Measurements from ENCODE around the gene KATNB1.

KATNB1 gene

DNA sequence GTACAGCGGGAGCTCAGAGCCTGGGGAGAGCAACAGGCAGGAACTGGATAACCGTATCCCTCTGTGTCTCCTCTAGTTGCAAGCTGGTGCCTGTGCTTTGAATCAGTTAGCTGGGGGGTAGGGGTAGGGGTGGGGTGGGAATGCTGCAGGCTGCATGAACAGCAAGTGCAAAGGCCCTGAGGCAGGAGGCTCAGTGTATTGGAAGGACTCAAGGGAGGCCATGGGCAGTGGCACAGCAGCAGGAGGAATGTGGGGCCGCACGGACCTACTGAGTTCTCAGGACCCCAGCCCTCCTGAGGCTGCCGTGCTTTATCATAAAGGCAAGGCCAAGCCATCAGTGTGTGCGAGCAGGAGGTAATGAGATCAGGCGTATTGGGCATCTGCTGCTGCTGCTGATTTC lies 3.3 kb downstream of the KATNB1 start:
- no peaks in the 10 kb centered on the region for H3K9me2 ChIP-seq (replicated peaks; ENCODE audit: control insufficient read depth, low read length)
- H3K36me3 ChIP-seq (ENCODE audit: control insufficient read depth, low read length) = peaks cover 40% of the 10 kb centered on the region
- no peak for TF ChIP-seq EZH2phosphoT487 (IDR thresholded peaks at IDR 0.05; ENCODE audit: borderline replicate concordance, low read length)
- TF ChIP-seq, protein P1, sequence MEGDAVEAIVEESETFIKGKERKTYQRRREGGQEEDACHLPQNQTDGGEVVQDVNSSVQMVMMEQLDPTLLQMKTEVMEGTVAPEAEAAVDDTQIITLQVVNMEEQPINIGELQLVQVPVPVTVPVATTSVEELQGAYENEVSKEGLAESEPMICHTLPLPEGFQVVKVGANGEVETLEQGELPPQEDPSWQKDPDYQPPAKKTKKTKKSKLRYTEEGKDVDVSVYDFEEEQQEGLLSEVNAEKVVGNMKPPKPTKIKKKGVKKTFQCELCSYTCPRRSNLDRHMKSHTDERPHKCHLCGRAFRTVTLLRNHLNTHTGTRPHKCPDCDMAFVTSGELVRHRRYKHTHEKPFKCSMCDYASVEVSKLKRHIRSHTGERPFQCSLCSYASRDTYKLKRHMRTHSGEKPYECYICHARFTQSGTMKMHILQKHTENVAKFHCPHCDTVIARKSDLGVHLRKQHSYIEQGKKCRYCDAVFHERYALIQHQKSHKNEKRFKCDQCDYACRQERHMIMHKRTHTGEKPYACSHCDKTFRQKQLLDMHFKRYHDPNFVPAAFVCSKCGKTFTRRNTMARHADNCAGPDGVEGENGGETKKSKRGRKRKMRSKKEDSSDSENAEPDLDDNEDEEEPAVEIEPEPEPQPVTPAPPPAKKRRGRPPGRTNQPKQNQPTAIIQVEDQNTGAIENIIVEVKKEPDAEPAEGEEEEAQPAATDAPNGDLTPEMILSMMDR (IDR thresholded peaks at IDR 0.05; ENCODE audit: low read depth, low read length, poor library complexity, severe bottlenecking) = no peak
- no peaks in the 10 kb centered on the region for H3K9me3 ChIP-seq (ENCODE audit: control insufficient read depth, insufficient read depth, low read length)
- no peak overlapping the region for H3K4me2 ChIP-seq (ENCODE audit: low read length)
- H3F3A ChIP-seq (ENCODE audit: control insufficient read depth, insufficient read depth) = no peaks in the 10 kb centered on the region
- no peaks in the 10 kb centered on the region for H4K20me1 ChIP-seq (ENCODE audit: control insufficient read depth, insufficient read depth, low read depth, low read length)
- H3K4me3 ChIP-seq (ENCODE audit: low read length) = no peak overlapping the region
- peaks cover 46% of the 10 kb centered on the region for H3K79me2 ChIP-seq (ENCODE audit: control insufficient read depth, low read length)
- peaks cover 20% of the 10 kb centered on the region for H3K4me1 ChIP-seq (ENCODE audit: control insufficient read depth, low read length)
- H3K27me3 ChIP-seq (ENCODE audit: control insufficient read depth, low read length) = no peaks in the 10 kb centered on the region
- H3K27ac ChIP-seq (ENCODE audit: low read depth, low read length) = no peak overlapping the region

DNA sequence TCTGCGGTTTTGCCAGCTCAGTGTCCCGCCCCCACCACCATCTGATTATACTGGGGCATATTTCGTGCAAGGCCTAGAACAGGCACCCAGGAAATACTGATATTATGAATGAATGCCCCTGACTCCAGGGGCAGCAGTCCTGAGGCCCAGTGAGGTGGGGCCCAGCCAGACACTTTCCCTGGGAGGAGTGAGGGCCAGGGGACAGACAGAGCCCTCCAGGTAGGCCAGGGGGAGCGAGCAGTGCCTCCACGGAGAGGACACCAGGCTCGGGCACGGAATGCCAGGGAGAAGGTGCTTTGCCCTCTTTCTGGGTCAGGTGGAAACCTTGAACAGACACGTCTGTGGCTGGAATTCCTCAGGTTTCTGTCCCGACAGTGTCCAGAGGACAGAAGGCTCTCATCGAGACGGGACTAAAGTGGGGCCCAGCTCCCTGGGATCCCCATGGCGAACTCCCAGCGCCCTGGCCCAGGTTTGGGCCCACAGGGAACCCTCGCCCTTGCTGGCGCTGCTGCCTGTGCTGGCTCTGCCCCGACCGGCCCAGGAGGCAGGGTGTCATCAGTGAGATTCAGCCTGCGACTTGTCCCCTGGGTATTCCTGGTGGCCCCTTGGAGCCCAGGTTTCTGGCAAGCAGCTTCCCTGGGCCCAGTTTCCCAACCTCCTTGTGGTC lies 4.3 kb downstream of the KATNB1 start:
- Histone ChIP-seq H3K36me3 (ENCODE audit: control insufficient read depth, low read length) (peaks cover 44% of the 10 kb centered on the region), H3K4me1 (ENCODE audit: control insufficient read depth, low read length) (peaks cover 14% of the 10 kb centered on the region), H3K9me3 (ENCODE audit: control insufficient read depth, insufficient read depth, low read length) (no peaks in the 10 kb centered on the region), H3K27ac (ENCODE audit: low read depth, low read length) (no peak overlapping the region), H3K4me3 (ENCODE audit: low read length) (no peak overlapping the region), H4K20me1 (ENCODE audit: control insufficient read depth, insufficient read depth, low read depth, low read length) (no peaks in the 10 kb centered on the region), H3K9me2 (replicated peaks; ENCODE audit: control insufficient read depth, low read length) (no peaks in the 10 kb centered on the region), H3K4me2 (ENCODE audit: low read length) (no peak overlapping the region), H3K79me2 (ENCODE audit: control insufficient read depth, low read length) (peaks cover 36% of the 10 kb centered on the region), H3F3A (ENCODE audit: control insufficient read depth, insufficient read depth) (no peaks in the 10 kb centered on the region), H3K27me3 (ENCODE audit: control insufficient read depth, low read length) (no peaks in the 10 kb centered on the region)
- TF ChIP-seq, protein P1 (IDR thresholded peaks at IDR 0.05; ENCODE audit: low read depth, low read length, poor library complexity, severe bottlenecking) = no peak
- no peak for TF ChIP-seq EZH2phosphoT487 (IDR thresholded peaks at IDR 0.05; ENCODE audit: borderline replicate concordance, low read length)

DNA sequence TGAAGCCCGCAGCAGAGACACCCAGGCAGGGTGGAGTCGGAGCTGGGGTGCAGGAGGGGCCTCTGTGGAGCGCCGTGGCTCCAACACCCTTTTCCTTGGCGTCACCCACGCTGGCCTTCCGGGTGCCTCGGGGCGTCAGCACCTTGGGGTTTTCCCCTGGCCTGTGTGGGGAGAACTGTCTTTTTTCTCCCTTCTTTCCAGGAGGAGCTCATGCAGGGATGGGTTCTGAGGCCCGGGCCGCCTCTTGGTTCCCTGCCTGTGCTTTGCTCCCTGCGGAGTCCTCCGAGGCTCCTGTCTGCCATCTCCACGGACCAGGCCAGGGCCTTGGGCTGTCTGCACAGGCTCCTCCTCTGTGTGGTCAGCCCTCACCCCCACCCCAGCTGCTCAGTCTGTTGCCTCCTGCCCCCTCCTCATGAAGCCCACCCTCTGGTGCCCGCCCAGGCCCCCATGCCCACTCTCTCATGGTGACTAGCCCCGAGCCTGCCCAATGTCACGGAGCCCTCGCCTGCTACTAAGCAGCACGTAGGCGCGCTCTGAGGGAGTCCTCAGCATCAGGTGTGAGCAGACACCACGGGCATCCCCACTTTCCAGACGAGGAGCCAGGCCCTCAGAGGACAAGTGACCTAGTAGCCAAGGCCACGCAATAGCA lies 5.0 kb downstream of the KATNB1 start:
- H3K36me3 ChIP-seq (ENCODE audit: control insufficient read depth, low read length) = peaks cover 44% of the 10 kb centered on the region
- no peaks in the 10 kb centered on the region for H3F3A ChIP-seq (ENCODE audit: control insufficient read depth, insufficient read depth)
- no peaks in the 10 kb centered on the region for H4K20me1 ChIP-seq (ENCODE audit: control insufficient read depth, insufficient read depth, low read depth, low read length)
- H3K4me3 ChIP-seq (ENCODE audit: low read length) = no peak overlapping the region
- no peaks in the 10 kb centered on the region for H3K27me3 ChIP-seq (ENCODE audit: control insufficient read depth, low read length)
- peaks cover 14% of the 10 kb centered on the region for H3K4me1 ChIP-seq (ENCODE audit: control insufficient read depth, low read length)
- H3K79me2 ChIP-seq (ENCODE audit: control insufficient read depth, low read length) = peaks cover 36% of the 10 kb centered on the region
- H3K9me2 ChIP-seq (replicated peaks; ENCODE audit: control insufficient read depth, low read length) = no peaks in the 10 kb centered on the region
- no peaks in the 10 kb centered on the region for H3K9me3 ChIP-seq (ENCODE audit: control insufficient read depth, insufficient read depth, low read length)
- no peak overlapping the region for H3K27ac ChIP-seq (ENCODE audit: low read depth, low read length)
- no peak for TF ChIP-seq EZH2phosphoT487 (IDR thresholded peaks at IDR 0.05; ENCODE audit: borderline replicate concordance, low read length)
- TF ChIP-seq, protein P1 (IDR thresholded peaks at IDR 0.05; ENCODE audit: low read depth, low read length, poor library complexity, severe bottlenecking) = no peak
- H3K4me2 ChIP-seq (ENCODE audit: low read length) = no peak overlapping the region
